ENCODE results near the gene PXMP4. TPM values are rescaled to one million over a fixed set of nuclear protein-coding genes. Genes with fewer than 3 reads are reported as not detected.

PXMP4 gene
- total RNA-seq, 1 experiment from 2014 or later, result 3.3 TPM

DNA sequence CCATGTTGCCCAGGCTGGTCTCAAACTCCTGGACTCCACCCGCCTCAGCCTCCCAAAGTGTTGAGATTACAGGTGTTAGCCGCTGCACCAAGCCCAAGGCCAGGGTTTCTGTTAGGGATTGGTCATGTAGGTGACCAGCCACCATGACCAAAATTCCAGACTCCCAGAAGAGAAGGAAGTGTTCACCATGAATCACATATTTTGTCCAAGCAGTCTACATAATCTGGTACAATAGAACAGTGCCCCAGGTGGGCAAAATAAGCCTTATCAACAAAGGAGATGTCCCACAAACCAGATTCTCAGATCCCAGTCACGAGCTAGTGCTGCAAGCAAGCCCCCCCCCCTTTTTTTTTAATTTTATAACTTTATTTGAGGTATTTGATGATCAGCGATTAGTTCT lies 31.7 kb upstream of the PXMP4 start:
- DNase-seq (ENCODE audit: low spot score), result no peak
- TF ChIP-seq ZNF396 (CRISPR knock-in tag; IDR thresholded peaks at IDR 0.05; ENCODE audit: borderline replicate concordance) (no peak), NR3C1 (CRISPR knock-in tag; conservative IDR thresholded peaks at IDR 0.05; ENCODE audit: low read depth) (no peak), ZNF121 (CRISPR knock-in tag; IDR thresholded peaks at IDR 0.05) (no peak), ETV6 (CRISPR knock-in tag; IDR thresholded peaks at IDR 0.05) (no peak), HMGA2 (CRISPR knock-in tag; IDR thresholded peaks at IDR 0.05) (no peak), CREM (CRISPR knock-in tag; IDR thresholded peaks at IDR 0.05) (no peak)
- TF ChIP-seq, protein P1, sequence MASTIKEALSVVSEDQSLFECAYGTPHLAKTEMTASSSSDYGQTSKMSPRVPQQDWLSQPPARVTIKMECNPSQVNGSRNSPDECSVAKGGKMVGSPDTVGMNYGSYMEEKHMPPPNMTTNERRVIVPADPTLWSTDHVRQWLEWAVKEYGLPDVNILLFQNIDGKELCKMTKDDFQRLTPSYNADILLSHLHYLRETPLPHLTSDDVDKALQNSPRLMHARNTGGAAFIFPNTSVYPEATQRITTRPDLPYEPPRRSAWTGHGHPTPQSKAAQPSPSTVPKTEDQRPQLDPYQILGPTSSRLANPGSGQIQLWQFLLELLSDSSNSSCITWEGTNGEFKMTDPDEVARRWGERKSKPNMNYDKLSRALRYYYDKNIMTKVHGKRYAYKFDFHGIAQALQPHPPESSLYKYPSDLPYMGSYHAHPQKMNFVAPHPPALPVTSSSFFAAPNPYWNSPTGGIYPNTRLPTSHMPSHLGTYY (CRISPR knock-in tag; IDR thresholded peaks at IDR 0.05), result no peak
- TF ChIP-seq, protein P2, sequence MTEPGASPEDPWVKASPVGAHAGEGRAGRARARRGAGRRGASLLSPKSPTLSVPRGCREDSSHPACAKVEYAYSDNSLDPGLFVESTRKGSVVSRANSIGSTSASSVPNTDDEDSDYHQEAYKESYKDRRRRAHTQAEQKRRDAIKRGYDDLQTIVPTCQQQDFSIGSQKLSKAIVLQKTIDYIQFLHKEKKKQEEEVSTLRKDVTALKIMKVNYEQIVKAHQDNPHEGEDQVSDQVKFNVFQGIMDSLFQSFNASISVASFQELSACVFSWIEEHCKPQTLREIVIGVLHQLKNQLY (CRISPR knock-in tag; IDR thresholded peaks at IDR 0.05), result no peak
- TF ChIP-seq, protein P3, sequence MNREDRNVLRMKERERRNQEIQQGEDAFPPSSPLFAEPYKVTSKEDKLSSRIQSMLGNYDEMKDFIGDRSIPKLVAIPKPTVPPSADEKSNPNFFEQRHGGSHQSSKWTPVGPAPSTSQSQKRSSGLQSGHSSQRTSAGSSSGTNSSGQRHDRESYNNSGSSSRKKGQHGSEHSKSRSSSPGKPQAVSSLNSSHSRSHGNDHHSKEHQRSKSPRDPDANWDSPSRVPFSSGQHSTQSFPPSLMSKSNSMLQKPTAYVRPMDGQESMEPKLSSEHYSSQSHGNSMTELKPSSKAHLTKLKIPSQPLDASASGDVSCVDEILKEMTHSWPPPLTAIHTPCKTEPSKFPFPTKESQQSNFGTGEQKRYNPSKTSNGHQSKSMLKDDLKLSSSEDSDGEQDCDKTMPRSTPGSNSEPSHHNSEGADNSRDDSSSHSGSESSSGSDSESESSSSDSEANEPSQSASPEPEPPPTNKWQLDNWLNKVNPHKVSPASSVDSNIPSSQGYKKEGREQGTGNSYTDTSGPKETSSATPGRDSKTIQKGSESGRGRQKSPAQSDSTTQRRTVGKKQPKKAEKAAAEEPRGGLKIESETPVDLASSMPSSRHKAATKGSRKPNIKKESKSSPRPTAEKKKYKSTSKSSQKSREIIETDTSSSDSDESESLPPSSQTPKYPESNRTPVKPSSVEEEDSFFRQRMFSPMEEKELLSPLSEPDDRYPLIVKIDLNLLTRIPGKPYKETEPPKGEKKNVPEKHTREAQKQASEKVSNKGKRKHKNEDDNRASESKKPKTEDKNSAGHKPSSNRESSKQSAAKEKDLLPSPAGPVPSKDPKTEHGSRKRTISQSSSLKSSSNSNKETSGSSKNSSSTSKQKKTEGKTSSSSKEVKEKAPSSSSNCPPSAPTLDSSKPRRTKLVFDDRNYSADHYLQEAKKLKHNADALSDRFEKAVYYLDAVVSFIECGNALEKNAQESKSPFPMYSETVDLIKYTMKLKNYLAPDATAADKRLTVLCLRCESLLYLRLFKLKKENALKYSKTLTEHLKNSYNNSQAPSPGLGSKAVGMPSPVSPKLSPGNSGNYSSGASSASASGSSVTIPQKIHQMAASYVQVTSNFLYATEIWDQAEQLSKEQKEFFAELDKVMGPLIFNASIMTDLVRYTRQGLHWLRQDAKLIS (CRISPR knock-in tag; IDR thresholded peaks at IDR 0.05; ENCODE audit: borderline replicate concordance), result no peak
- TF ChIP-seq, protein P4, sequence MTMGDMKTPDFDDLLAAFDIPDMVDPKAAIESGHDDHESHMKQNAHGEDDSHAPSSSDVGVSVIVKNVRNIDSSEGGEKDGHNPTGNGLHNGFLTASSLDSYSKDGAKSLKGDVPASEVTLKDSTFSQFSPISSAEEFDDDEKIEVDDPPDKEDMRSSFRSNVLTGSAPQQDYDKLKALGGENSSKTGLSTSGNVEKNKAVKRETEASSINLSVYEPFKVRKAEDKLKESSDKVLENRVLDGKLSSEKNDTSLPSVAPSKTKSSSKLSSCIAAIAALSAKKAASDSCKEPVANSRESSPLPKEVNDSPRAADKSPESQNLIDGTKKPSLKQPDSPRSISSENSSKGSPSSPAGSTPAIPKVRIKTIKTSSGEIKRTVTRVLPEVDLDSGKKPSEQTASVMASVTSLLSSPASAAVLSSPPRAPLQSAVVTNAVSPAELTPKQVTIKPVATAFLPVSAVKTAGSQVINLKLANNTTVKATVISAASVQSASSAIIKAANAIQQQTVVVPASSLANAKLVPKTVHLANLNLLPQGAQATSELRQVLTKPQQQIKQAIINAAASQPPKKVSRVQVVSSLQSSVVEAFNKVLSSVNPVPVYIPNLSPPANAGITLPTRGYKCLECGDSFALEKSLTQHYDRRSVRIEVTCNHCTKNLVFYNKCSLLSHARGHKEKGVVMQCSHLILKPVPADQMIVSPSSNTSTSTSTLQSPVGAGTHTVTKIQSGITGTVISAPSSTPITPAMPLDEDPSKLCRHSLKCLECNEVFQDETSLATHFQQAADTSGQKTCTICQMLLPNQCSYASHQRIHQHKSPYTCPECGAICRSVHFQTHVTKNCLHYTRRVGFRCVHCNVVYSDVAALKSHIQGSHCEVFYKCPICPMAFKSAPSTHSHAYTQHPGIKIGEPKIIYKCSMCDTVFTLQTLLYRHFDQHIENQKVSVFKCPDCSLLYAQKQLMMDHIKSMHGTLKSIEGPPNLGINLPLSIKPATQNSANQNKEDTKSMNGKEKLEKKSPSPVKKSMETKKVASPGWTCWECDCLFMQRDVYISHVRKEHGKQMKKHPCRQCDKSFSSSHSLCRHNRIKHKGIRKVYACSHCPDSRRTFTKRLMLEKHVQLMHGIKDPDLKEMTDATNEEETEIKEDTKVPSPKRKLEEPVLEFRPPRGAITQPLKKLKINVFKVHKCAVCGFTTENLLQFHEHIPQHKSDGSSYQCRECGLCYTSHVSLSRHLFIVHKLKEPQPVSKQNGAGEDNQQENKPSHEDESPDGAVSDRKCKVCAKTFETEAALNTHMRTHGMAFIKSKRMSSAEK (CRISPR knock-in tag; IDR thresholded peaks at IDR 0.05; ENCODE audit: borderline replicate concordance), result no peak
- TF ChIP-seq, protein P5, sequence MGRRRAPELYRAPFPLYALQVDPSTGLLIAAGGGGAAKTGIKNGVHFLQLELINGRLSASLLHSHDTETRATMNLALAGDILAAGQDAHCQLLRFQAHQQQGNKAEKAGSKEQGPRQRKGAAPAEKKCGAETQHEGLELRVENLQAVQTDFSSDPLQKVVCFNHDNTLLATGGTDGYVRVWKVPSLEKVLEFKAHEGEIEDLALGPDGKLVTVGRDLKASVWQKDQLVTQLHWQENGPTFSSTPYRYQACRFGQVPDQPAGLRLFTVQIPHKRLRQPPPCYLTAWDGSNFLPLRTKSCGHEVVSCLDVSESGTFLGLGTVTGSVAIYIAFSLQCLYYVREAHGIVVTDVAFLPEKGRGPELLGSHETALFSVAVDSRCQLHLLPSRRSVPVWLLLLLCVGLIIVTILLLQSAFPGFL (CRISPR knock-in tag; IDR thresholded peaks at IDR 0.05; ENCODE audit: borderline replicate concordance), result no peak
- TF ChIP-seq, protein P6, sequence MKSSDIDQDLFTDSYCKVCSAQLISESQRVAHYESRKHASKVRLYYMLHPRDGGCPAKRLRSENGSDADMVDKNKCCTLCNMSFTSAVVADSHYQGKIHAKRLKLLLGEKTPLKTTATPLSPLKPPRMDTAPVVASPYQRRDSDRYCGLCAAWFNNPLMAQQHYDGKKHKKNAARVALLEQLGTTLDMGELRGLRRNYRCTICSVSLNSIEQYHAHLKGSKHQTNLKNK (CRISPR knock-in tag; IDR thresholded peaks at IDR 0.05), result no peak
- POLR2A ChIA-PET, result no interaction called here
- ATAC-seq, result no peak
- H3K27me3 Mint-ChIP-seq (ENCODE audit: low read depth), result no peaks in the 10 kb centered on the region
- CTCF ChIA-PET, result no interaction called here
- H3K36me3 Mint-ChIP-seq, result peaks cover 18% of the 10 kb centered on the region
- peaks cover 7% of the 10 kb centered on the region for H3K4me1 Mint-ChIP-seq
- no peak overlapping the region for H3K4me3 Mint-ChIP-seq
- H3K27ac Mint-ChIP-seq, result no peak overlapping the region
- H3K9me3 Mint-ChIP-seq, result no peaks in the 10 kb centered on the region

DNA sequence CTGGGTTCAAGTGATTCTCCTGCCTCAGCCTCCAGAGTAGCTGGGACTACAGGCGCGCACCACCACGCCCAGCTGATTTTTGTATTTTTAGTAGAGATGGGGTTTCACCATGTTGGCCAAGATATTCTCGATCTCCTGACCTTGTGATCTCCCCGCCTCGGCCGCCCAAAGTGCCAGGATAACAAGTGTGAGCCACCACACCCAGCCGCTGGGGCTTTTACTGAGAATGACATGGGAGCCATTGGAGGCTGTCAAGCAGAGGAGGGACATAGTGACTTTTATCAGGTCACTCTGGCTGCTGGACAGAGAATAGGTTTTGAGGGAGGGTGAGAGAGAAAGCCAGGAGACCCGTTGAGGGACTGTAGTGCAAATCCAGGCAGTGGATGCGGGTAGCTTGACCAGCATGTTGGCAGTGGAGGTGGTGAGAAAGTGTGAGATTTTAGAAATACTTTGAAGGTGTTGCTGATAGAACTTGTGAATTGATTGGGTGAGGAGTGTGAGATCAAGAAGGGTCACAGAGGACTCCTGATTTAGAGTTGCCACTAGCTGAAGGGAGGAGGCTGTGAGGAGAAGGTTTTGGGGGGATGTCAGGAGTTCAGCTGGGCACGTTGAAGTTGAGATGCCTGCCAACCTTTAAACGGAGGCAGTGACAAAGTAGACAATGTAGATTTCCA lies 26.4 kb upstream of the PXMP4 start:
- ATAC-seq (no peak), DNase-seq (ENCODE audit: low spot score) (no peak)
- ChIA-PET POLR2A (no interaction called here), CTCF (no interaction called here)
- Mint-ChIP-seq H3K27ac (peak overlapping the region; percentile 36), H3K4me1 (no peaks in the 10 kb centered on the region), H3K9me3 (peaks cover 3% of the 10 kb centered on the region), H3K36me3 (peaks cover 18% of the 10 kb centered on the region), H3K4me3 (no peak overlapping the region), H3K27me3 (ENCODE audit: low read depth) (no peaks in the 10 kb centered on the region; the same call in 1 of the 2 replicates)
- TF ChIP-seq ZNF423 (CRISPR knock-in tag; IDR thresholded peaks at IDR 0.05), result no peak
- no peak for TF ChIP-seq GTF2I (CRISPR knock-in tag; conservative IDR thresholded peaks at IDR 0.05)
- TF ChIP-seq ZNF671 (CRISPR knock-in tag; IDR thresholded peaks at IDR 0.05), result no peak
- TF ChIP-seq, protein P7, sequence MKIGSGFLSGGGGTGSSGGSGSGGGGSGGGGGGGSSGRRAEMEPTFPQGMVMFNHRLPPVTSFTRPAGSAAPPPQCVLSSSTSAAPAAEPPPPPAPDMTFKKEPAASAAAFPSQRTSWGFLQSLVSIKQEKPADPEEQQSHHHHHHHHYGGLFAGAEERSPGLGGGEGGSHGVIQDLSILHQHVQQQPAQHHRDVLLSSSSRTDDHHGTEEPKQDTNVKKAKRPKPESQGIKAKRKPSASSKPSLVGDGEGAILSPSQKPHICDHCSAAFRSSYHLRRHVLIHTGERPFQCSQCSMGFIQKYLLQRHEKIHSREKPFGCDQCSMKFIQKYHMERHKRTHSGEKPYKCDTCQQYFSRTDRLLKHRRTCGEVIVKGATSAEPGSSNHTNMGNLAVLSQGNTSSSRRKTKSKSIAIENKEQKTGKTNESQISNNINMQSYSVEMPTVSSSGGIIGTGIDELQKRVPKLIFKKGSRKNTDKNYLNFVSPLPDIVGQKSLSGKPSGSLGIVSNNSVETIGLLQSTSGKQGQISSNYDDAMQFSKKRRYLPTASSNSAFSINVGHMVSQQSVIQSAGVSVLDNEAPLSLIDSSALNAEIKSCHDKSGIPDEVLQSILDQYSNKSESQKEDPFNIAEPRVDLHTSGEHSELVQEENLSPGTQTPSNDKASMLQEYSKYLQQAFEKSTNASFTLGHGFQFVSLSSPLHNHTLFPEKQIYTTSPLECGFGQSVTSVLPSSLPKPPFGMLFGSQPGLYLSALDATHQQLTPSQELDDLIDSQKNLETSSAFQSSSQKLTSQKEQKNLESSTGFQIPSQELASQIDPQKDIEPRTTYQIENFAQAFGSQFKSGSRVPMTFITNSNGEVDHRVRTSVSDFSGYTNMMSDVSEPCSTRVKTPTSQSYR (CRISPR knock-in tag; IDR thresholded peaks at IDR 0.05), result no peak

Measured in WTC11 (cell line).